ENCODE measurements around the gene LCLAT1.

LCLAT1 gene

DNA sequence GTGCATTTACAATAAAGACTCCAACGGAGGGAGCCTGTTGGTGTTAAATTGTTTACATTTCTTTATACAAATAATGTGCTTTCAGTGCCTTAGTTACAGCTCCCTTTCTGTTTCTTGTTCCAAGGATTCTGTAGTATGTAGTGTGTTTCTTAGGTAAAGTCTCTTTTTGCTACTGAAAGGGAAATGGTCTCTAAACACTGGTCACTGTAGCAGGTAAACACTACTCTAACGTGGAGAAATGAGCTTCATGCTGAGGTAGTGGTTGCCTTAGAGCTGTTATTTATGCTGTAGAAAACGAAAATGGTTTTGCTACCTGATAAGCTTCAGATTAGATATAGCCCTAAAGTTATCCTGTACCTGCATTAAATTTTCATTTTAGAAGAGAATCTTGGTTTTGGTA lies 196.6 kb downstream of the LCLAT1 start:
- DNase-seq (ENCODE audit: low read depth in 2 of 2), result no peak

DNA sequence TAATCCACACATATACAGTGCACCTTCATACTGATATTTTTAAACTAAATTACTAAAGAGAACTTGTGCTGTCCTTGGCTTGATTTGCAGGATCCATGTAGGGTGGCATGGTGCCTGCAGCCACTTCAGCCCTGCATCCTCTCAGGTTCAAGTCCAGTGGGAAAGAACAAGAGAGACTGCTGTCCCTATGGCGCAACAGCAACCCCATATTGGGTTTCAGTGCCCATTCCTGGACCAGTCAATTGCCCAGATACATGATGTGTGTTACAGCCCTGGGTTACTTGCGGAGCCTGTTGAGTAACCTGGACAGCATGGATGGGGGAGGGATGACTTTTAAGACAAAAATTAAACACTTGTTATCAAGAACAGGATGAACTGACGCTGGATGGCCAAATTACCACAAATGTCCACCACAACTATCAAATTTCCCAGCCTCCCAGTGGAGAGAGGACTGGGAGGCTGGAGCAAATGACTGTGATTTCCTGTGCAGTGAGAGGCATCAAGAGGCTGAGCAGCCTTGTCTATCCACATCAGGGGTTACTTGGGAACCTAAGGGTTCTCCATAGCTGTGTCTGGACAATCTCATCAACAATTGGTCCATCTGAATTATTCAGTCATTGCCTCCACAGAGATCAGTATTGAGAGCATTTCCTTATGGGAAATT lies 198.2 kb downstream of the LCLAT1 start:
- DNase-seq (ENCODE audit: low read depth in 2 of 2), result no peak

DNA sequence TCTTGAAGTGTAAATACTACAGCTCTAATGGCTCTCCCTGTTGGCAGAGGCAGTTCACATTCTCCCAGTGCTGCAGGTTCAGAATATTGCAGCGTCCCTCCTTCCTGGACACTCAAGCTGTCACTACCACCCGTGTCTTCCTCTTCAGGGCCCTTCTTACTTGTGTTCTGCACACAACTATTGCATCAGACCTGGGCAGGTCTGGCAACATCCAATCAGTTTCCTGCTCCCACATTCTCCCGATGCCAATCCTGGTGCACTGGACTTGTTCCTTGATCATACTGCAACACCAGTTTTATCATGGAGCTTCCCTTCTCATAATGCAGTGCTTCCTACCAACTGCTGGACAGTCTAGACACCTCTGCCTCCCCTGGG lies 198.7 kb downstream of the LCLAT1 start:
- no peak for DNase-seq (ENCODE audit: low read depth in 2 of 2)

DNA sequence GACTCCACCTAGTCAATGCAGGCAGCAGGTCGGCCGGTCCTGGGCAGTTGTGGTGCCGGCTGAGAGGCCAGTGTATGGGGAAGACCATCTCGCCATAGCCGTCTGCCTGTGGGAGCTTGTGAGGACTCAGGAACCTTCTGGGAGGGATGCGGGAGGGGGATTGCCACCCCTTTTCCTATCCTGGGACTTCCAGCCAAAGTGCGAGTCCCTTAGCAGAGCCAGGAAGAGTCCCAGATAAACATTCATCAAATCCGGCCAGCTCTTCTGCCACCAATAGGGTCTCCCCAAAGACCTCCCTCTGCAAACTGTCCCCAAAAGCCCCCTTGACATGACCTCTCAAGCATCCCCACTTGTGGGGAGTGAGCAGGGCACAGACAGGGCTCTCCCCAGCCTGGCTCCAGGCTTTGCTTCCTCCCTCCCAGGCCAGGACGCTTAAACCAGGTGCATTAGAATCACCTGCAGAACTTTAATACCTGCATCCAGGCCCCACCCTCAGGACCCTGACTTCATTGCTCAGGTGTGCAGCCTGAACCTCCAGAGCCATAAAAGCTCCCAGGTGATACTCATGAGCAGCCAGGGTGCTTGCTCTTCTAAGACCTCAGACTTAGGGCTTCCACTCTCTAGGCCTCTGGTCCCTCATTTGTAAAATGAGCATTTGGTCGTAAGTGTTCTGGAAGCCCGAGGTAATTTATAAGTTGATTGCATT lies 200.9 kb downstream of the LCLAT1 start:
- DNase-seq (ENCODE audit: low read depth in 2 of 2), result no peak

DNA sequence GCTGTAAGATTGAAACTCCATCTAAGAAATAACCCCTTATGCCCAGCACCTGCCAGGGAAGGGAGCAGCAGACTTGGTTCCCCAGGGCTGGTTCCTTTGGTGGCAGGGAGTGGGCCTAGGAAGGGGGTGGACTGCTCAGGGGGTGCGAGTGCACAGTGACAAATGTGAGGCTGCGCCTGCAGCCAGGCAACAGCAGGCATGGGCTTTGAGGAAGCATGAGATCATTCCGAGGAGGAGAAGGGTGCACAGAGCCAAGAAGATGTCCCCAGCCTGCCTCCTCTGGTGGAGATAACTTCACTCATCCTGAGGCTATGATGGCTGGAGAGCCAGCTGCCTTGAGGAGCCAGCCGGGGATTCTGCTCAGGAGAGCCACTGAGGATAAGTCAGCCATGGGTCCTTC lies 202.2 kb downstream of the LCLAT1 start:
- no peak for DNase-seq (ENCODE audit: low read depth in 2 of 2)

DNA sequence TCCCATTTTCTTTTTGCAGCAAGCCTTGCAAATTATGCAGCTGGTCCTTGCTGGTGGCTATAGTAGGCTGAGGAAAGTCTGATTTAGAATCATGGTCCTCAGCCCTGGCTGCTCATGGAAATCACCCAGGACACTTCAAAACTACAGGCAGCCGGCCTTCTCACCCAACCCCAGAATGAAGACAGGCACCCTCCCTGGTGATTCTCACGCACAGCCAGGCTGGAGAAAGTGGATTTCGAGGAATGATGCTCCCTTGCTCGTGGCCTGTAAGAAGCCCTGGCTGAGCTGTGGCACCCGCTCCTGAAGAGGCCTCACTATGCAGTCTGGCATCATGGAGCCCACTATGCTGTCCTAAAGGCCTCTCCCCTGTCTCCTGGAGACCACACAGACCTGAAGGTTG lies 202.8 kb downstream of the LCLAT1 start:
- DNase-seq (ENCODE audit: low read depth in 2 of 2), result no peak

DNA sequence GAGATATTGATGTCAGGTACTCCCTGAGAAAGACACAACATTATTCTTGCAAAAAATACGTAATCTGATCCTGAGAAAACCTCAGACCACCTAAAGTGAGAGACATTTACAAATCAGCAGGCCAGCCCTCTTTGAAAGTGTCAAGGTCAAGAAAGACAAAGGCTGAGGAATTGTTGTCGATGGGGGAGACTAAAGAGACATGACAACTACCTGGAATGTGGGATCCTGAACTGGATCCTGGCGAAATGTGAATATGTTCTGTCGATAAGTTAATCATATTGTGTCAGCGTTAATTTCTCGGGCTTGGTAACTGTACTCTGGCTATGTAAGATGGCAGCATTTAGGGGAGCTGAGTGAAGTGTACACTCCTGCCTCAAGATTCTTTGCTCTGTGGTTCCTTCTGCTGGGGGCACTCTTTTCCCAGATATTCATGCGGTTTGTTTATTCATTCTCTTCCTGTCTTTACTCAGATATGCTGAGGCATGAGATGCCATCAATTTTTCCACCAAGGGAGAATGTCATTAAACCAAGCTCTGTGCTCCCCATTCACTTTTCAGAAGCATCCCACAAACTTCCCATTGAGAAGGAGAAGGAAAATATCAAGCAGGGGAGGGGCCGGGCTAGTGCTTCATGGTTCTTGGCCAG lies 205.3 kb downstream of the LCLAT1 start:
- DNase-seq (ENCODE audit: low read depth in 2 of 2), result no peak

DNA sequence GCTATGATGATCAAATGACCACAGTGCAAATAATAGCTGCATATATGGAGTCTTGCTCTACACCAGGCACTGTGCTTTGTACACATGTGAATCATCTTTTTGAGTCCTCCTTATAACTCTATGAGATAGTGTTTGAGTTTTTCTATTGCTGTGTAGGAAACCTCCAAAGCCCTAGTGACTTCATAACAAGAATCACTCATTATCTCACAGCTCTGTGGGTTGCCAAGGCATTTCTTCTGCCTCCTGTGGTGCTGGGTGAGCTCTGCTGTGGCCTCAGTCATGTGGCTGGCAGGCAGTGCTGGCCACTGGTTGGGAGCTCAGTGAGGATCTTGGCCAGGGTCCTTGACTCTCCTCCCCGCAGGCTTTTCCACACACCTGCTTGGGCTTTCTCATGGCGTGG lies 206.8 kb downstream of the LCLAT1 start:
- no peak for DNase-seq (ENCODE audit: low read depth in 2 of 2)

DNA sequence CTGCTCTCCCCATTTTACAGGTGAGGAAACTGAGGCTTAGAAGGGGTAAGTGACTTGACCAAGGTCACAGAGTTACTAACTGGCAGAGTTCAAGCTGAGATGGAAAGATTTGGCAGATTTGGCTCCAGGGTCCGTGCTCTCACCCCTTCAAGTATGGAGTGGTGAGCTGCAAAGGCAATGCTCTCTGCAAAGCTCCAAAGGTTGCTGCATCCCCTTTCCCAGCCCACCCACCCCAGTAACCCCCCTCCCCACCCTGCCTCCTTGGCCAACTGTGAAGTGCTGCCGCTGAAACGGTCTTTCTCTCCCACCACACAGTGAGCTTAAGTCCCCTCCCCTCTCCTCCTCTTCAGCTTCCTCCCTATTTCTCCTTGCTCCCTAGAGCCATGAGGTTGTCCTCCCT lies 207.4 kb downstream of the LCLAT1 start:
- no peak for DNase-seq (ENCODE audit: low read depth in 2 of 2)

DNA sequence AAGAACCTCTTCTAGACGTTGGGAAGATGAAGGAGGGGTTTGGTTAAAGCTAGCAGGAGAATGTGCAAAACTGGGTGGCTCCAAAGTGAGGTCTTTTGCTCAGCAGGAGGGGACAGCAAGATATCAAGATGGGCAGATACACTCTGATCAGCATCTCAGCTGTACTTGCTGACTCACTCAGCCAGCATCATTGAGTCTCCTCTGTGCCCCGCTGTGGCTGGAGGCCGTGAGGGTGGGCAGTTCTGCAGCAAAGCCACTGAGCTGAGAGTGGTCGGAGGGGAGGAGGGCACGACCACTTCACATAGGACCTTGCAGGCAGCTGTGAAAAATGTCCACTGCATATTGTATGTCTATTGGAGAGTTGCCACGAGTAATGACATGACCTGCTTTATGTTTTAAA lies 208.2 kb downstream of the LCLAT1 start:
- DNase-seq (ENCODE audit: low read depth in 2 of 2), result no peak

DNA sequence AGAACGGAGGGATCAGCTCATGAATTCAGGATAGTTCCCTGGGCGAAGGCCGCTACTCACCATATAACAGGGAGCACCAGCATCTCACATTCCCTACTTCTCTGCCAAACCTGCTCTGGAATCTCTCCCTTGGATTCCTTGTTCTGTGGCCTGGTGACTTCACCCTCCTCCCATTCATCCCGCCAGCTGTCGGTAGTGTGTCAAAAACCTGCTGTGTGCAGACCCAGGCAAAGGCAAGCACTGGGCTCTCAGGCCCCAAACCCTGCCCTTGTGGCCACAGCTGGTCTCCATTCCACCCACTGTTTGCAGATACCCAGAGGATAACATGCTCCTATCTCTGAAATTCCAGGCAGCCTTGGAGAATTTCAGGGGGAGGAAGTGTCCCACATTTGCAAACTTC lies 208.6 kb downstream of the LCLAT1 start:
- no peak for DNase-seq (ENCODE audit: low read depth in 2 of 2)

DNA sequence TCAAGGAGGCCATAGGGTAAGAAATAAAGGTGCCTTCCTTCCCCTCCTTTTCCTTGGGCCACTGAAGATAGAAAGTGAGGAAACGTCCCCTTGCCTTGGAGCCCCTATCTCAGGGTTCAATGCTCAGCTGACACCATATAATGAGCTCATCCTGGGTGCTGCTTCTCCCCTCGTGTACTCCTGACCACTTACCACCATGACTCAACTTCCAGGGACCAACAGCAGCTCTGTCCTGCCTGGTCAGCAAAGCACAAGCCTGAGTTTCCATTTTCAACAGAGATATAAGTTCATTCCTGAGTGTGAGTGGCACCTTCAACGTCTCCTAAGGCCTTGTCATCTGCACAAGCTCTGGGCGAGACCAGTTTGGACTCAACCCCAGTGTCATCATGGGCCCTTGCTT lies 209.0 kb downstream of the LCLAT1 start:
- DNase-seq (ENCODE audit: low read depth in 2 of 2), result no peak

DNA sequence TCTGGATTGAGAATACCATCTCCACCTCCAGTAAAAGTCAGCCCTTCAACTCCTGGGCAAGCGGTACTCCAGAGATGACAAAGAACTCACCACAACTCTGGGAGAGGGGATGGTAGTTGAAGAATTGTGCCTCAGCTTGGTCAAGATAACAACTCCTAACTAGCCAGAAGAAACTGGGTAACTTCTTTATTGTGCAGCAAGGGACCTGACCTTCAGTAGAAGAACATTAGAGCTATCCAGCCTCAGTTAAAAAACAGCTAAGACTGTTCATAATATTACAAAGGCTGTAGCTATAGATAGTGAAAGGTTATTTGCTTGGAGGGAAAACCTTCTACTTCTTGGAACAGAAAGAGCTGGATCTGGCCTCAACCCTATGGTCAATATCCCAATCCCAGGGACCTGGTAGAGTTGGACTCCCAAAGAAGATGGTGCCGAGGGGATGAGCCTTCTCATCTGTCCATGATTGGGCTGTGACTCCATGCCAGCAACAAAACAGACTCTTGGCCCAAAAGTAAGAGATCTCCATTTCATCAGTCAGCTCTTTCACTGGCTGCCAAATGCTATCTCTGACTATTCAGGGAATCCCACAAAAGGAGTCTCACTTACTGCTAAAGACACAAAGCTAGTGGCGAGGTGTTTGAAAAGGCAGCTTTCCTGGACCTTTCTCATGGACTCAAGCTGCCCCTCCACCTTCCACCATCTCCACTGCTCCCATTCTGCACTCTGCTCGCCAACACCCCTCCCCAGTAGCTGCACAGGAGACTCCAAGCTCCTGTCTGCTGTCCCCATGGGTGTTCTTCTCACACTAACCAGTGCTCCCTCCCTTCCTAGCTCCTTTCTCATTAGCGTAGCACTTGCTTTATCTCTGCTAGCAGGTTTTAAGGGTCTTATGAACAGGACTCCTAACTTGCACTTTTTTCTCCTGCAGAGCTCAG lies 214.4 kb downstream of the LCLAT1 start:
- no peak for DNase-seq (ENCODE audit: low read depth in 2 of 2)

DNA sequence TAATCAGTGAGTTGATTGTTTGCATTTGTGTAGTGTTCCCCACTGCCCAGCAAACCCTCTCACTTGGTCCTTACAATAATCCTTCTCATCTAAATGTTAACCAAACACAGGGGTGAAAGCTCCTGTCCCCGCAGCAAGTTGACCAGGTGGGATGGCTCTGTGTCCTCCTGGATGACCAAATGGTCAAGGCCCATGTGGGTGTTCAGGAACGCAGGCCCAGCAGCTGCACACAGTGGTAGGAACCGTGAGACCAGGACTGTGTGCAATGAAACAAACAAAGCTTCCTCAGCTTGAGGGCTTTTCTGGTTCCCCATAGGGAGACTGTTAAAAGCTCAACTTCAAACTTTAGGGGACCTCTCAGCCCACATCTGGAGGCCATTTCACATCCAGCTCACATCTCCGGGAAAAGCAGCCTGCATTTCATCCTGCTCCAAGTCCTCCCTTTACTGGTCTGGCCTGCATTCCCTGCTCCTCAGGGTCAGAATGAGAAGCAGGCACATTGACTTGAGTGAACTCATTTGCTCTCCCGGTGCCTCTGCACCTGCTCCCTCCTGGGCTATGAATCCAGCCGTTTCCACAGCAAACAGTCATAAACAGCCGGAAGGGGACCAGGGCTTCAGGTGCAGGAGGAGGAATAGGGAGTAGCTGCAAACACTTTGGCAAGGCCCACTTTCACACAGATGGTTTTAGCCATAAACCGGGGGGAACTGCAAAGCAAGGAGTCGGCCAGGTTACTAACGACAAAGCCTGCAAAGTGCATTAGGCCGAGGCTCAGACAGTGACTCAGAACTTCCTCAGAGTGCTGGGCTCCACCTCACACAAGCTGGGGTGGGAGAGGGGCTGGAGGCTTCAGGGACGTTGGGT lies 215.5 kb downstream of the LCLAT1 start:
- DNase-seq (ENCODE audit: low read depth in 2 of 2), result no peak

DNA sequence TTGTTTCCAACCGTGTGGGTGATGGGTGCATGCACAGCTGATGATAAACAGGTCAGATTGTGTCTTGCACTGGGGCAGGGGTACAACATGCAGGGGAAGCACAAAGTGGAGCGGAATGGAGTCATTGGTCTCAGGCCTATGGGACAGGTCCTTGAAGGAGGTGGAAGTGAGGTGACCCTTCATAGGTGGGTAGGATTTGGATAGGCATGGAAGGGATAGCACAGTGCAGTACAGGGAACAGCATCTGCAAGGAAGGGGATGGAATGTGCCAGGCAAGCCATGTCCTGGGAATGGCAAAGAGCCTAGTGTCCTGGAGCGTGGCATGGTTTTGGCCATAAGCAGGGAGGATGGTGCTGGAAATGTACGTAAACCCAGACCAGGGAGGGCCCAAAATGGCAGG lies 216.3 kb downstream of the LCLAT1 start:
- DNase-seq (ENCODE audit: low read depth in 2 of 2), result no peak

DNA sequence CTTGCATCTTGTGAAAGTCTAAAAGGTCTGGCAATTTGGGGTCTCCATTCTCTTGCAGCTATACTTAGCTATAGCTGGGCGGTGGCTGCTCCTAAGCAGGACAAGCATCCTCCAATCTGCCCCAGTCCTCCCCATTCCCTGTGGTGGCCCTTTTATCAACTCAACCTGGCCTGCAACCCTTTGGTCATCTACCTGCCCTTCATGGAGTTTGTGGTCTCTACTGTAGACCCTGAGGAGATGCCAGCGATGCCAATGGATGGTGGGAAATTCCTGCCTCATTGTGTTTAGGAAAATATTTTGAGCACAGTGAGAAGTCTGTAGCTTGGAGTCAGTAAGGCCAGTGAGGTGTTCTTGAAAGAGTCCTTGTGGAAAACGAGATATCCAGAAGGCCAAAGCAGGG lies 216.8 kb downstream of the LCLAT1 start:
- DNase-seq (ENCODE audit: low read depth in 2 of 2), result no peak

DNA sequence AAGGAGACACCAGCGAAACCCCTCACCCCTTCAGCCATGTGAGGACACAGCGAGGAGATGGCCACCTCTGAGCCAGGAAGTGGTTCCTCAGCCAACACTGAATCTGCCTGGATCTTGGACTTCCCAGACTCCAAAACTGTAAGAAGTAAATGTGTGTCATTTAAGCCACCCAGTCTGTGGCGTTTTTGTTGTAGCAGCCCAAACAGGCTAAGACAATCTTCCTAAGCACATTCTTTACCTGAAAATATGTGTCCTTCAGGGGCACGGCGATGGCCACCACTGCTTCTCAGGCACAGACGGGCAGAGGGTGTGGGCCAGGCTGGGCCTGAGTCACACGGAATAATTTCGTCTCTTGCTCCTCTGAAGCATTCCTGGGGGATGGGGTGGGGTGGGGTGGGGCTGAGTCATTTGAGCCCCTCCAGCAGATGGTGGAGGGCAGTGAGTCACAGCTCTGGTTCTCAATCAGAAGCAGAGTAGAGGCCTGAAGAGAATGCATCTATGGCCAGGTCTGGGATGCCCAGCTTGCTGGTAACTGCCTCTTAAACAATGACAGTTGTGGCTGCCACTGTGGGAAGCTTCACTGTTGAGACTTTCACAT lies 217.8 kb downstream of the LCLAT1 start:
- no peak for DNase-seq (ENCODE audit: low read depth in 2 of 2)

DNA sequence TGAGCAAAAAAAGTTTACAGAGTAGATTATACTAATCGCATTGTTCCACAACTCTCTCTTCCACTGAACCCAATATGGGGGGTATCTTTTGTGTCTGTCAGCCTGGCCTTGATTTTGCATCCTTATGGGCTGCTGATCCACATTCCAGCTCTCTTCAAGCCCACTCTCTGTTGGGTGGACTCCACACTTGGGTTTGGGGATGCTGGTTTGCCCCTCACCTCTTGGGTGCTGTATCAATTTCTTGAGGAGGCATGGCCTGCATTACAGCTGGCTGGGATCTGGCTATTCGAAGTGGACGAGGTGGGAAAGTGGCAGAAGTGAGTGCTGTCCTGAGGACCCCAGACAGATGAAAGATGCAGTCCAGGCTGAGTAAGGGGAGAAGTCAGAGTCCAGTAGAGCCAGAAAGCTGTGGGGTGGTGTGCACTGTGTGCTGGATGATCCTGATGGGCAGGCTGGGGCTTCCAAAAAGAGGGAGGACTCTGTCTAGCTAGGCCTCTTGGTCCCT lies 218.8 kb downstream of the LCLAT1 start:
- no peak for DNase-seq (ENCODE audit: low read depth in 2 of 2)

DNA sequence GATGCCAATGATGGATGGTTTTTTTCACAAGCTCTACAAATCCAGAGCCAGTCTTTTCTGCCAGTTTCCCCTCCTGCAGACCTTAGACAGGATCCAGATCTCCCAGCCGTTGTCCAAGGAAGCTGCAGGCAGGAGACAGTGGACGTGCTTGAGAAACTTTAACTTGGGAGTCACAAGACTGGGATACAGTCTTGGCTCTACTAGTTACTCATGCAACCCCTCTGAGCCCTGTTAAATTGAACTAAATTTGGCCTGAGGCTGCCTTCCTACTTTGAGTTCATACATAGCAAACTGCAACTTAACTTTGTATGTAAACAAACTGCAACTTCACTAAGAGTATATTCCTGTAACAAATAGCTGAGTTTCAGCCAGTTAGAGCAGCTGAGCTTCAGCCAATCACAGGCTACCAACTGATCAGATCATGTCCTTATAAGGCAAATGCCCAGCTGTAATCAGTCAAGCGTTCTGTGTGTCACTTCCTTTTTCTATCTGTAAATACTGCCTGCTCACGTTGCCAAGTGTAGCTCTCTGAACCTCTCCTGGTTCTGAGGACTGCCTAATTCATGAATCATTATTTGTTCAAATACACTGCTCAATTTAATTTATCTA lies 219.3 kb downstream of the LCLAT1 start:
- DNase-seq (ENCODE audit: low read depth in 2 of 2), result no peak

DNA sequence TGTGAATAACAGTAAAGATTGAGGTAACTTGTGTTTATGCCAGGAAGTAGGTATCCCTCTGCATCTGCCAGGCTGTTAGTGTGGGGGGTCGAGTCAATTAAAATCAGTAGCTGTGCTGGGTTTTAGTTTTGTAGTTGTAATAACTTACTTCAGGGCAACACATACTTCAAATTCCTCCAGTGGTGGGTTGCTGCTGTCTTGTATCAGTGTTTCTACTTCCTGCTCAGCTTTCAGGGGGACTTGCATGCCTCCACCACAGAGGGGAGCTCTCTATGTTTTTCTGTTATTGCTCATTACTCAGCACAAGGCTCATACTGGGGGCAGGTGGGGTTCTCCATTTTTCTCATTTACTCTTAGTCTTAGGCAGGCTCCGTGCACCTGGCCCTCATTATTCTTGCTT lies 223.4 kb downstream of the LCLAT1 start:
- no peak for DNase-seq (ENCODE audit: low read depth in 2 of 2)

All from stimulated activated CD8-positive, alpha-beta memory T cell treated with anti-CD3 and anti-CD28 coated beads, Interleukin-15, amount 100 ng/mL, for 4 hours (primary cell).